HepG2 (cell line): ENCODE measurements around the gene USP12. TPM values are rescaled to one million over a fixed set of nuclear protein-coding genes. Genes with fewer than 3 reads are reported as not detected.

Experiments used
- ATAC-seq: fragments of 200-7000 bp; cut with Tn5 transposase; 3 replicates; pipeline ENCODE4 v1.9.1; 2020; ENCODE audit warnings: mild to moderate bottlenecking, moderate library complexity
- BruUV-seq: library from RNA; stranded (reverse); fragments of 400-500 nt; replicated peaks from 2 replicates; lab custom pipeline; 2021; lab: Mats Ljungman, UMichigan
- CTCF ChIA-PET: fragments of 300-600 bp; formaldehyde crosslinking; extraction: SDS; loops from one replicate; lab custom pipeline; 2021; ENCODE audit warnings: low total read pairs, inconsistent platforms, low intra/inter-chr PET ratio; lab: Yijun Ruan, JAX
- POLR2A ChIA-PET: fragments of 350-600 bp; sonication (Branson Sonifier 250); formaldehyde crosslinking; loops from one replicate; lab custom pipeline; 2020; ENCODE audit warnings: antibody characterized with exemption, inconsistent platforms; lab: Yijun Ruan, JAX
- DNase-seq: peaks from one replicate; pipeline ENCODE4 v3.0.0-alpha.2; 2015; ENCODE audit warnings: low spot score
- FAIRE-seq: peaks from 3 replicates; lab custom pipeline; 2011; peaks lifted over from hg19 to GRCh38; lab: Jason Lieb, UNC
- H2AFZ ChIP-seq: one replicate; pipeline ENCODE4 v1.6.1; 2011; ENCODE audit warnings: low read length, inconsistent platforms
- H3K27ac ChIP-seq: fragments of 300-600 bp; 3 replicates; pipeline ENCODE4 v1.8.0; 2011; ENCODE audit warnings: mixed run types, mild to moderate bottlenecking, mixed read lengths, low read length, inconsistent platforms; ENCODE audit not compliant: insufficient read depth; ENCODE audit errors: extremely low read length
- H3K27me3 ChIP-seq, 2 experiments: fragments of 200-600 bp in 1 of 2; 2 replicates in 1 of 2; 3 replicates in 1 of 2; pipeline versions ENCODE4 v1.6.0 to v1.8.0; 2011; ENCODE audit warnings: low read length in 2 of 2, mild to moderate bottlenecking in 2 of 2, moderate library complexity in 2 of 2, inconsistent platforms in 1 of 2; ENCODE audit not compliant: insufficient read depth in 2 of 2, control insufficient read depth in 1 of 2
- H3K36me3 ChIP-seq, 2 experiments: fragments of 200-600 bp in 1 of 2; replicated peaks in 1 of 2; 2 replicates in 1 of 2; 3 replicates in 1 of 2; pipeline versions ENCODE4 v1.5.1 to v1.8.0; 2011; ENCODE audit warnings: low read length in 2 of 2, inconsistent platforms in 1 of 2; ENCODE audit not compliant: insufficient read depth in 2 of 2, control insufficient read depth in 1 of 2
- H3K4me1 ChIP-seq: 2 replicates; pipeline ENCODE4 v1.5.1; 2012; ENCODE audit warnings: low read length, inconsistent platforms; ENCODE audit not compliant: insufficient read depth
- H3K4me2 ChIP-seq: 2 replicates; pipeline ENCODE4 v1.6.0; 2011; ENCODE audit warnings: low read depth, low read length, inconsistent platforms
- H3K4me3 ChIP-seq, 3 experiments: fragments of 200-600 bp in 1 of 3; sonication (generic), shearing (Covaris generic) in 1 of 3; replicated peaks in 1 of 3; 2 replicates each; pipeline ENCODE4 v1.5.1; 2011 to 2016; ENCODE audit warnings: low read length in 3 of 3, inconsistent platforms in 2 of 3, low read depth in 2 of 3, mild to moderate bottlenecking in 2 of 3, control low read depth in 1 of 3, mixed read lengths in 1 of 3; ENCODE audit not compliant: insufficient read depth in 1 of 3
- H3K79me2 ChIP-seq: one replicate; pipeline ENCODE4 v1.6.1; 2011; ENCODE audit warnings: low read length, inconsistent platforms; ENCODE audit not compliant: insufficient read depth
- H3K9ac ChIP-seq: 2 replicates; pipeline ENCODE4 v1.6.0; 2011; ENCODE audit warnings: mild to moderate bottlenecking, low read depth, low read length, inconsistent platforms; ENCODE audit not compliant: insufficient read depth
- H3K9me3 ChIP-seq: 2 replicates; pipeline ENCODE4 v1.5.1; 2012; ENCODE audit warnings: mild to moderate bottlenecking, low read length
- H4K20me1 ChIP-seq: 2 replicates; pipeline ENCODE4 v1.6.0; 2011; ENCODE audit warnings: inconsistent platforms, mild to moderate bottlenecking, low read length, moderate library complexity; ENCODE audit not compliant: insufficient read depth
- ATF7 ChIP-seq, 2 experiments: fragments of 450-650 bp in 1 of 2; sonication (generic) in 1 of 2; formaldehyde crosslinking in 1 of 2; IDR thresholded peaks; 2 replicates each; pipeline versions ENCODE4 v1.4.0 to v1.6.1; 2016 to 2020; ENCODE audit warnings: antibody characterized with exemption in 1 of 2, mild to moderate bottlenecking in 1 of 2, missing genetic modification reagents in 1 of 2
- CHD2 ChIP-seq: IDR thresholded peaks from 2 replicates; pipeline ENCODE4 v1.6.1; 2011; ENCODE audit warnings: low read depth, low read length, improper control_type of control experiment
- GATAD2A ChIP-seq: IDR thresholded peaks from 2 replicates; pipeline ENCODE4 v1.6.1; 2016
- KDM5A ChIP-seq: fragments of 200-600 bp; sonication (generic); IDR thresholded peaks from 2 replicates; pipeline ENCODE4 v1.7.0; 2018; ENCODE audit warnings: antibody characterized with exemption, mild to moderate bottlenecking, low read length, borderline replicate concordance
- NR3C1 ChIP-seq: sonication (generic); formaldehyde crosslinking; IDR thresholded peaks from 2 replicates; pipeline ENCODE4 v1.4.0; 2020; ENCODE audit warnings: missing genetic modification reagents
- RARA ChIP-seq: IDR thresholded peaks from 2 replicates; pipeline ENCODE4 v1.6.1; 2016; ENCODE audit warnings: missing genetic modification reagents, missing compliant biosample characterization
- SOX5 ChIP-seq: IDR thresholded peaks from 2 replicates; pipeline ENCODE4 v1.6.1; 2016; ENCODE audit warnings: borderline replicate concordance
- SP2 ChIP-seq: sonication (generic); formaldehyde crosslinking; IDR thresholded peaks from 2 replicates; pipeline ENCODE4 v1.5.1; 2020; ENCODE audit warnings: mild to moderate bottlenecking, missing genetic modification reagents
- TAF15 ChIP-seq: fragments of 200-400 bp; formaldehyde crosslinking; IDR thresholded peaks from one replicate; pipeline ENCODE4 v1.6.1; 2018; ENCODE audit warnings: mild to moderate bottlenecking, low read depth, low read length; ENCODE audit not compliant: poor library complexity, severe bottlenecking
- ZFP1 ChIP-seq: IDR thresholded peaks from 2 replicates; pipeline ENCODE4 v1.6.1; 2016
- ZNF329 ChIP-seq: sonication (generic); formaldehyde crosslinking; IDR thresholded peaks from 2 replicates; pipeline ENCODE4 v1.9.0; 2021; ENCODE audit warnings: low read depth, mild to moderate bottlenecking, missing genetic modification reagents
- ZNF510 ChIP-seq: sonication (generic); formaldehyde crosslinking; IDR thresholded peaks from 2 replicates; pipeline ENCODE4 v1.4.0; 2020; ENCODE audit warnings: low read depth, mild to moderate bottlenecking, missing genetic modification reagents
- ZNF598 ChIP-seq: sonication (generic); formaldehyde crosslinking; IDR thresholded peaks from 2 replicates; pipeline ENCODE4 v1.5.1; 2020; ENCODE audit warnings: mild to moderate bottlenecking, missing genetic modification reagents, borderline replicate concordance
- WGBS: methylation state at CpG from one replicate; pipeline ENCODE4 v1.1.6; 2017; ENCODE audit warnings: low lambda C conversion rate; 5-methylcytosine and 5-hydroxymethylcytosine counted together
- in situ Hi-C: cut with HindIII; loops from 2 replicates; pipeline ENCODE4 v1.10.0; 2017; ENCODE audit warnings: low pct_unique_long_range_greater_than_20kb; ENCODE audit not compliant: extremely low pct_ligation_motif_present
- intact Hi-C: fragments of 100-400 bp; cut with micrococcal nuclease; formaldehyde crosslinking; loops from one replicate; pipeline ENCODE4 v1.10.0; 2022; ENCODE audit not compliant: unreplicated experiment
- polyA plus RNA-seq, 8 experiments: library from polyadenylated mRNA; depleted of rRNA in 3 of 8; stranded (reverse) in 7 of 8; unstranded in 1 of 8; fragments of >200 nt; fragmentation: Illumina TruSeq in 4 of 8; extraction: Trizol in 4 of 8; gene quantifications; 2 replicates each; pipeline versions ENCODE4 v1.2.1 to v1.2.3, GENCODE V29; 2011 to 2016; ENCODE audit warnings: low read depth in 4 of 8, missing spikeins in 1 of 8, mixed read lengths in 1 of 8; ENCODE audit not compliant: insufficient read depth in 1 of 8
- total RNA-seq, 5 experiments: library from RNA; depleted of rRNA; stranded (reverse); fragments of >200 nt; fragmentation: Illumina TruSeq; extraction: Trizol; gene quantifications; 2 replicates each; pipeline ENCODE4 v1.2.3, GENCODE V29; 2016; ENCODE audit warnings: low read depth in 1 of 5
- TF ChIP-seq, protein P1 (sequence below): IDR thresholded peaks from 2 replicates; pipeline ENCODE4 v1.4.0; 2020; ENCODE audit warnings: mild to moderate bottlenecking, missing genetic modification reagents
- TF ChIP-seq, protein P2 (sequence below): sonication (generic); formaldehyde crosslinking; IDR thresholded peaks from 2 replicates; pipeline ENCODE4 v1.5.1; 2020; ENCODE audit warnings: missing genetic modification reagents, mild to moderate bottlenecking, borderline replicate concordance
- TF ChIP-seq, protein P3 (sequence below): sonication (generic); formaldehyde crosslinking; IDR thresholded peaks from 2 replicates; pipeline ENCODE4 v1.9.0; 2021; ENCODE audit warnings: missing genetic modification reagents, borderline replicate concordance

The USP12 gene
- total and polyA plus RNA-seq, 2 of the 13 experiments (the other 11 are each of a cell fraction or from before 2014, with no cell fraction given) = 9.8 to 19.5 TPM

DNA sequence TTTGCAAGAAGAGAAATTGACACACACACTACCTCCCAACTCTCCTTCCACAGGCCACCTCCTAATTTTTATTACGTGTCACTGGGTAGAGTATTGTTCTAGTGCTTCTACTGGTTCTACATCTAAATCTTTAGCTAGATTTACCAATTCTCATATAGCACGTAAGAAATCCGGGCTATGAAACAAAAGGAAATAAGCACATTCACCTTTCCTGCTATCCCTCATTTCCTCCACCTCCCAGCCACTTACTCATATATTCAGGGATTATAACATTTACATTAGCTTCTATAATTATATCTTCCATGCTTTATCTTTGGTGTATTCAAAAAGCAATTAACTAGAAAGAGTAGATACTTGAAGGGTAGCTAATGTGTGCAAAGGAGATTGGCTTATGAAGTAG is 39.7 kb downstream of the USP12 start:
- Histone ChIP-seq H3K4me2 (no peak overlapping the region), H3K4me1 (peaks cover 46% of the 10 kb centered on the region), H4K20me1 (peaks cover 4% of the 10 kb centered on the region; the same call in 1 of the 2 replicates), H3K9ac (no peak overlapping the region), H2AFZ (no peak overlapping the region), H3K4me3 (no peak overlapping the region), H3K36me3 (no peaks in the 10 kb centered on the region), H3K27me3 (no peaks in the 10 kb centered on the region), H3K27ac (no peak overlapping the region), H3K79me2 (peaks cover 80% of the 10 kb centered on the region), H3K9me3 (no peaks in the 10 kb centered on the region)
- in situ Hi-C loops (no loop called here), intact Hi-C loops (loop anchor here (5.0 kb wide), 1 partner anchor 35 kb away; no protein-coding TSS in a partner anchor)
- BruUV-seq = no TSS peak
- DNase-seq (no peak), ATAC-seq (no peak), FAIRE-seq (no peak)
- POLR2A ChIA-PET = no interaction called here
- 96% methylated on average over 3 of the region's 3 CpGs for WGBS
- TF ChIP-seq ZNF598 (CRISPR knock-in tag) (no peak), RARA (CRISPR knock-in tag) (no peak), ATF7 (IDR thresholded peaks at IDR 0.05) (no peak), ATF7 (CRISPR knock-in tag; IDR thresholded peaks at IDR 0.05) (no peak), TAF15 (no peak), ZFP1 (CRISPR knock-in tag) (no peak), GATAD2A (no peak), NR3C1 (no peak), ZNF510 (CRISPR knock-in tag) (no peak), SP2 (CRISPR knock-in tag) (no peak), ZNF329 (no peak), SOX5 (CRISPR knock-in tag) (no peak), KDM5A (no peak), CHD2 (no peak)
- TF ChIP-seq, protein P1, sequence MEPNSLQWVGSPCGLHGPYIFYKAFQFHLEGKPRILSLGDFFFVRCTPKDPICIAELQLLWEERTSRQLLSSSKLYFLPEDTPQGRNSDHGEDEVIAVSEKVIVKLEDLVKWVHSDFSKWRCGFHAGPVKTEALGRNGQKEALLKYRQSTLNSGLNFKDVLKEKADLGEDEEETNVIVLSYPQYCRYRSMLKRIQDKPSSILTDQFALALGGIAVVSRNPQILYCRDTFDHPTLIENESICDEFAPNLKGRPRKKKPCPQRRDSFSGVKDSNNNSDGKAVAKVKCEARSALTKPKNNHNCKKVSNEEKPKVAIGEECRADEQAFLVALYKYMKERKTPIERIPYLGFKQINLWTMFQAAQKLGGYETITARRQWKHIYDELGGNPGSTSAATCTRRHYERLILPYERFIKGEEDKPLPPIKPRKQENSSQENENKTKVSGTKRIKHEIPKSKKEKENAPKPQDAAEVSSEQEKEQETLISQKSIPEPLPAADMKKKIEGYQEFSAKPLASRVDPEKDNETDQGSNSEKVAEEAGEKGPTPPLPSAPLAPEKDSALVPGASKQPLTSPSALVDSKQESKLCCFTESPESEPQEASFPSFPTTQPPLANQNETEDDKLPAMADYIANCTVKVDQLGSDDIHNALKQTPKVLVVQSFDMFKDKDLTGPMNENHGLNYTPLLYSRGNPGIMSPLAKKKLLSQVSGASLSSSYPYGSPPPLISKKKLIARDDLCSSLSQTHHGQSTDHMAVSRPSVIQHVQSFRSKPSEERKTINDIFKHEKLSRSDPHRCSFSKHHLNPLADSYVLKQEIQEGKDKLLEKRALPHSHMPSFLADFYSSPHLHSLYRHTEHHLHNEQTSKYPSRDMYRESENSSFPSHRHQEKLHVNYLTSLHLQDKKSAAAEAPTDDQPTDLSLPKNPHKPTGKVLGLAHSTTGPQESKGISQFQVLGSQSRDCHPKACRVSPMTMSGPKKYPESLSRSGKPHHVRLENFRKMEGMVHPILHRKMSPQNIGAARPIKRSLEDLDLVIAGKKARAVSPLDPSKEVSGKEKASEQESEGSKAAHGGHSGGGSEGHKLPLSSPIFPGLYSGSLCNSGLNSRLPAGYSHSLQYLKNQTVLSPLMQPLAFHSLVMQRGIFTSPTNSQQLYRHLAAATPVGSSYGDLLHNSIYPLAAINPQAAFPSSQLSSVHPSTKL (CRISPR knock-in tag) = no peak
- TF ChIP-seq, protein P2, sequence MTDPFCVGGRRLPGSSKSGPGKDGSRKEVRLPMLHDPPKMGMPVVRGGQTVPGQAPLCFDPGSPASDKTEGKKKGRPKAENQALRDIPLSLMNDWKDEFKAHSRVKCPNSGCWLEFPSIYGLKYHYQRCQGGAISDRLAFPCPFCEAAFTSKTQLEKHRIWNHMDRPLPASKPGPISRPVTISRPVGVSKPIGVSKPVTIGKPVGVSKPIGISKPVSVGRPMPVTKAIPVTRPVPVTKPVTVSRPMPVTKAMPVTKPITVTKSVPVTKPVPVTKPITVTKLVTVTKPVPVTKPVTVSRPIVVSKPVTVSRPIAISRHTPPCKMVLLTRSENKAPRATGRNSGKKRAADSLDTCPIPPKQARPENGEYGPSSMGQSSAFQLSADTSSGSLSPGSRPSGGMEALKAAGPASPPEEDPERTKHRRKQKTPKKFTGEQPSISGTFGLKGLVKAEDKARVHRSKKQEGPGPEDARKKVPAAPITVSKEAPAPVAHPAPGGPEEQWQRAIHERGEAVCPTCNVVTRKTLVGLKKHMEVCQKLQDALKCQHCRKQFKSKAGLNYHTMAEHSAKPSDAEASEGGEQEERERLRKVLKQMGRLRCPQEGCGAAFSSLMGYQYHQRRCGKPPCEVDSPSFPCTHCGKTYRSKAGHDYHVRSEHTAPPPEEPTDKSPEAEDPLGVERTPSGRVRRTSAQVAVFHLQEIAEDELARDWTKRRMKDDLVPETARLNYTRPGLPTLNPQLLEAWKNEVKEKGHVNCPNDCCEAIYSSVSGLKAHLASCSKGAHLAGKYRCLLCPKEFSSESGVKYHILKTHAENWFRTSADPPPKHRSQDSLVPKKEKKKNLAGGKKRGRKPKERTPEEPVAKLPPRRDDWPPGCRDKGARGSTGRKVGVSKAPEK (CRISPR knock-in tag) = no peak
- TF ChIP-seq, protein P3, sequence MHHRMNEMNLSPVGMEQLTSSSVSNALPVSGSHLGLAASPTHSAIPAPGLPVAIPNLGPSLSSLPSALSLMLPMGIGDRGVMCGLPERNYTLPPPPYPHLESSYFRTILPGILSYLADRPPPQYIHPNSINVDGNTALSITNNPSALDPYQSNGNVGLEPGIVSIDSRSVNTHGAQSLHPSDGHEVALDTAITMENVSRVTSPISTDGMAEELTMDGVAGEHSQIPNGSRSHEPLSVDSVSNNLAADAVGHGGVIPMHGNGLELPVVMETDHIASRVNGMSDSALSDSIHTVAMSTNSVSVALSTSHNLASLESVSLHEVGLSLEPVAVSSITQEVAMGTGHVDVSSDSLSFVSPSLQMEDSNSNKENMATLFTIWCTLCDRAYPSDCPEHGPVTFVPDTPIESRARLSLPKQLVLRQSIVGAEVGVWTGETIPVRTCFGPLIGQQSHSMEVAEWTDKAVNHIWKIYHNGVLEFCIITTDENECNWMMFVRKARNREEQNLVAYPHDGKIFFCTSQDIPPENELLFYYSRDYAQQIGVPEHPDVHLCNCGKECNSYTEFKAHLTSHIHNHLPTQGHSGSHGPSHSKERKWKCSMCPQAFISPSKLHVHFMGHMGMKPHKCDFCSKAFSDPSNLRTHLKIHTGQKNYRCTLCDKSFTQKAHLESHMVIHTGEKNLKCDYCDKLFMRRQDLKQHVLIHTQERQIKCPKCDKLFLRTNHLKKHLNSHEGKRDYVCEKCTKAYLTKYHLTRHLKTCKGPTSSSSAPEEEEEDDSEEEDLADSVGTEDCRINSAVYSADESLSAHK (CRISPR knock-in tag) = no peak
- CTCF ChIA-PET = no interaction called here
